ENCODE results near the gene UBLCP1. TPM values are rescaled to one million over a fixed set of nuclear protein-coding genes. Genes with fewer than 3 reads are reported as not detected.

UBLCP1 gene
- total and polyA plus RNA-seq, 2 donors (not counting 3 experiments of a cell fraction or from before 2014, with no cell fraction given), result 5.9 to 20.3 TPM

- CTCF ChIA-PET, result interaction anchor here (1.6 kb wide), 1 partner anchor 12 kb away, joined by 4 read pairs; no protein-coding TSS in a partner anchor
- Histone ChIP-seq H3K36me3 (ENCODE audit: control insufficient read depth in 2 of 2, extremely low read depth in 1 of 2, insufficient read depth in 2 of 2, low read length in 2 of 2) (no peaks in the 10 kb centered on the region), H3K9ac (replicated peaks; ENCODE audit: extremely low read depth, insufficient read depth, low read length) (no peak overlapping the region), H4K20me1 (replicated peaks; ENCODE audit: control insufficient read depth, extremely low read depth, insufficient read depth, low read length) (no peaks in the 10 kb centered on the region), H2AFZ (ENCODE audit: low read depth, low read length) (no peak overlapping the region), H3K79me2 (ENCODE audit: control insufficient read depth, insufficient read depth, low read length) (no peaks in the 10 kb centered on the region), H3K4me1 (ENCODE audit: control insufficient read depth, extremely low read depth, insufficient read depth, low read length) (no peaks in the 10 kb centered on the region), H3K4me2 (ENCODE audit: insufficient read depth, low read length) (no peak overlapping the region), H3K27me3 (ENCODE audit: control insufficient read depth in 2 of 2, insufficient read depth in 2 of 2, low read length in 2 of 2) (peaks cover 4 to 6% of the 10 kb centered on the region in 2 experiments), H3K9me3 (replicated peaks; ENCODE audit: control insufficient read depth, insufficient read depth, low read length) (no peaks in the 10 kb centered on the region), H3K27ac (ENCODE audit: insufficient read depth, low read depth, low read length) (no peak overlapping the region), H3K4me3 (replicated peaks in 1 of 3; ENCODE audit: insufficient read depth in 1 of 3, low read depth in 1 of 3, low read length in 3 of 3) (no peak overlapping the region), H3K9me1 (replicated peaks; ENCODE audit: control insufficient read depth, extremely low read depth, insufficient read depth, low read length) (no peaks in the 10 kb centered on the region)
- dilution Hi-C loops (cut with MboI; ENCODE audit: extremely low pct_ligation_motif_present, low sequenced_read_pairs) (no loop called here), intact Hi-C loops (cut with micrococcal nuclease) (no loop called here)
- no peak for TF ChIP-seq MYC (IDR thresholded peaks at IDR 0.05; ENCODE audit: low read depth, low read length)
- TF ChIP-seq POLR2AphosphoS5 (IDR thresholded peaks at IDR 0.05; ENCODE audit: insufficient read depth, low read depth, low read length), result no peak
- TF ChIP-seq GATA2 (IDR thresholded peaks at IDR 0.05; ENCODE audit: insufficient read depth, insufficient read length, low read depth, low read length), result no peak
- no peak for TF ChIP-seq FOS (IDR thresholded peaks at IDR 0.05; ENCODE audit: borderline replicate concordance, insufficient read depth, low read length)
- TF ChIP-seq JUN (IDR thresholded peaks at IDR 0.05; ENCODE audit: borderline replicate concordance, insufficient read depth, insufficient read length, low read depth), result no peak
- TF ChIP-seq POLR2A (IDR thresholded peaks at IDR 0.05; ENCODE audit: low read depth, low read length), result no peak
- TF ChIP-seq, protein P1, sequence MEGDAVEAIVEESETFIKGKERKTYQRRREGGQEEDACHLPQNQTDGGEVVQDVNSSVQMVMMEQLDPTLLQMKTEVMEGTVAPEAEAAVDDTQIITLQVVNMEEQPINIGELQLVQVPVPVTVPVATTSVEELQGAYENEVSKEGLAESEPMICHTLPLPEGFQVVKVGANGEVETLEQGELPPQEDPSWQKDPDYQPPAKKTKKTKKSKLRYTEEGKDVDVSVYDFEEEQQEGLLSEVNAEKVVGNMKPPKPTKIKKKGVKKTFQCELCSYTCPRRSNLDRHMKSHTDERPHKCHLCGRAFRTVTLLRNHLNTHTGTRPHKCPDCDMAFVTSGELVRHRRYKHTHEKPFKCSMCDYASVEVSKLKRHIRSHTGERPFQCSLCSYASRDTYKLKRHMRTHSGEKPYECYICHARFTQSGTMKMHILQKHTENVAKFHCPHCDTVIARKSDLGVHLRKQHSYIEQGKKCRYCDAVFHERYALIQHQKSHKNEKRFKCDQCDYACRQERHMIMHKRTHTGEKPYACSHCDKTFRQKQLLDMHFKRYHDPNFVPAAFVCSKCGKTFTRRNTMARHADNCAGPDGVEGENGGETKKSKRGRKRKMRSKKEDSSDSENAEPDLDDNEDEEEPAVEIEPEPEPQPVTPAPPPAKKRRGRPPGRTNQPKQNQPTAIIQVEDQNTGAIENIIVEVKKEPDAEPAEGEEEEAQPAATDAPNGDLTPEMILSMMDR (IDR thresholded peaks at IDR 0.05; ENCODE audit: extremely low read depth in 1 of 2, insufficient read depth in 1 of 2, low read depth in 1 of 2, low read length in 2 of 2), result no peak
- no peak for TF ChIP-seq EZH2 (IDR thresholded peaks at IDR 0.05; ENCODE audit: borderline replicate concordance, low read depth, low read length, severe bottlenecking)
- TF ChIP-seq MAX (IDR thresholded peaks at IDR 0.05; ENCODE audit: insufficient read depth, insufficient read length), result no peak
- BruUV-seq (replicated peaks), result no TSS peak
- POLR2A ChIA-PET, result no interaction called here
- DNase-seq (ENCODE audit: low read depth, low spot score) (no peak), FAIRE-seq (no peak)
Measured at GRCh38 chr5:159226451-159226850, 36.6 kb upstream of the UBLCP1 start.

Data from endothelial cell of umbilical vein (primary cell).